Stimulated activated effector memory CD8-positive, alpha-beta T cell treated with anti-CD3 and anti-CD28 coated beads, Interleukin-12 subunit alpha, Interleukin-12 subunit beta, amount 100 ng/mL, for 72 hours (primary cell): Measurements from ENCODE around the gene NKAIN2.

Experiments used
- ATAC-seq: fragments of 150-1000 bp; cut with Tn5 transposase; 2 replicates; pipeline ENCODE4 v1.10.0; 2021
- DNase-seq, 2 donors: peaks; one replicate each; pipeline ENCODE4 v3.0.0; 2021 to 2022; ENCODE audit warnings: low spot score in 2 of 2
- H3K27ac Mint-ChIP-seq: one replicate; pipeline ENCODE4 v1.8.0; 2022; ENCODE audit warnings: mild to moderate bottlenecking, mixed read lengths
- H3K36me3 Mint-ChIP-seq: one replicate; pipeline ENCODE4 v1.8.0; 2022; ENCODE audit warnings: mild to moderate bottlenecking, mixed read lengths
- H3K4me1 Mint-ChIP-seq: one replicate; pipeline ENCODE4 v1.8.0; 2022; ENCODE audit warnings: mixed read lengths
- H3K4me3 Mint-ChIP-seq: one replicate; pipeline ENCODE4 v1.8.0; 2022; ENCODE audit warnings: mild to moderate bottlenecking, mixed read lengths
- H3K9me3 Mint-ChIP-seq: one replicate; pipeline ENCODE4 v1.8.0; 2022; ENCODE audit warnings: mixed read lengths

Gene NKAIN2

GRCh38 chr6:124866040-124866439 is 1062.4 kb downstream of the NKAIN2 start:
- no peak overlapping the region for H3K27ac Mint-ChIP-seq
- H3K36me3 Mint-ChIP-seq = no peaks in the 10 kb centered on the region
- ATAC-seq (no peak), DNase-seq (no peak)
- no peaks in the 10 kb centered on the region for H3K4me1 Mint-ChIP-seq
- H3K4me3 Mint-ChIP-seq = no peak overlapping the region
- H3K9me3 Mint-ChIP-seq = no peaks in the 10 kb centered on the region

DNA sequence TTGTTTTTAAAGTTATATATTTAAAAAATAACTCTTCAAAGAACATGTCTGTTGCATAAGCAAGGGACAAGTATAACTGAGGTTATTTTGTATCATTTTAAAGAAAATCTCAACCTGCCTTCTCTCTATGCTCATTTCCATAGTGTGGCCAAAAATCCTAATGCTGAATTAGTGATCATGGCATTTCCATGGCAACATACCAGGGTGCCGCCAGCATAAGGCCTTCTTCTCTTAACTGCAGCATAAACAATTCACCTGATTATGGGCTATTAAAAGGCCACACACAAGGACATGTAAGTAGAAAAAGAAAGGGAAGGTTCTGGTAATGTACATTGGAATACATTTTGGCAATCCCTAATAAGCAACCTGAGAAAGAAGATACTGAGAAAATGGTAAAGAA is 1063.5 kb downstream of the NKAIN2 start:
- Mint-ChIP-seq H3K36me3 (no peaks in the 10 kb centered on the region), H3K4me1 (no peaks in the 10 kb centered on the region), H3K9me3 (no peaks in the 10 kb centered on the region), H3K4me3 (no peak overlapping the region), H3K27ac (no peak overlapping the region)
- ATAC-seq (no peak), DNase-seq (no peak)

- DNase-seq (no peak), ATAC-seq (no peak)
- Mint-ChIP-seq H3K9me3 (no peaks in the 10 kb centered on the region), H3K4me3 (no peak overlapping the region), H3K36me3 (no peaks in the 10 kb centered on the region), H3K27ac (no peak overlapping the region), H3K4me1 (no peaks in the 10 kb centered on the region)
Measured at GRCh38 chr6:124868481-124868880, 1064.8 kb downstream of the NKAIN2 start.

DNA sequence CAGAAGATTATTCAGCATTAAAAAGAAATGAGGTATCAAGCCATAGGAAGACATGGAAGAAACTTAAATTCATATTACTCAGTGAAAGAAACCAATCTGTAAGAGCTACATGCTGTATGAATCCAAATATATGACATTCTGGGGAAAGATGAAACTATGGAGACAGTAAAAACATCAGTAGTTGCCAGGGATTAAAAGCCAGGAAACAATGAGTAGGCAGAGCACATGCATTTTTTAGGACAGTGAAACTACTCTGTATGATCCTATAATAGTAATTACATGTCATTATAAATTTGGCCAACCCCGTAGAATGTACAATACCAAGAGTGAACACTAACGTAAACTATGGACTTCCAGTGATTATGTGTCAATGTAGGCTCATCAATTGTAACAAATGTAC is 1065.8 kb downstream of the NKAIN2 start:
- H3K27ac Mint-ChIP-seq = no peak overlapping the region
- no peaks in the 10 kb centered on the region for H3K4me1 Mint-ChIP-seq
- H3K4me3 Mint-ChIP-seq = no peak overlapping the region
- H3K9me3 Mint-ChIP-seq = no peaks in the 10 kb centered on the region
- H3K36me3 Mint-ChIP-seq = no peaks in the 10 kb centered on the region
- DNase-seq (no peak), ATAC-seq (no peak)

DNA sequence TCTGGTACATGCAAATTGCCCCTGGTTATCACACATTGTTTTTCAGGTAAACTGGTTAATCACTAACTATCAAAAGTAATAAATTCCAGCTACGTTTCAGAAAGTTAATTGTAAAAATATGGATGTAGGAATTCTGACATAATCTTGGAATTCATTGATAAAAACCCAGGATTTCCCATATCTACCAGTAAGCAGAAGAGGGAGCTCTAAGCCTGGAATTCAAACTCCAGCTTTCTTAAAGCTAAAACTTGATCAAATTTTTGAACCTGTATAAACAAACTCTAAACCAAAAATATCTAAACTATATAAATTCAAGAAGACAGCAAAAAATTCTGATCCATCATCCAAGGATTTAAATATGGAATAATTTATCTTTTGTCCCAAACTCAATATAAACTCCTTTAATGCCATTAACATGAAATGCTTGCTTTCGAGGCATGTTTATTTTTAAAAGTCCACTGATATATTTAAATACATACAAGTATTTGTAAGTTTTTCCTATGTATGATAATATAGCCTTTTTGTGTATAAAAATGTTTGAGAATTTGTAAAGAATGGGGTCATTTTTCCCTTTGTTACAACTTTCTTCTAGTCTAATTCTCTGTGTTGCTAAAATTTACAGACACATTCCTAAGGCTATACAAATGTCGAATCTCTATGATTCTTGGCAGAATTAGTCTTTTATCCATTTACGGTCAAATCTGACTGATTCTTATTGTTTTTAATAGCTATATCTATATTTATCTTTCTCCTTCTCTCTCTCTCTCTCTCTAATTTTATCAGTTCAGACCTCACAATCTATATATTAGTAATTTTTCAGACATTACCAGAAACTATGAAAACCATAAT is 1067.2 kb downstream of the NKAIN2 start:
- no peaks in the 10 kb centered on the region for H3K36me3 Mint-ChIP-seq
- ATAC-seq (no peak), DNase-seq (no peak)
- no peak overlapping the region for H3K27ac Mint-ChIP-seq
- H3K4me1 Mint-ChIP-seq = no peaks in the 10 kb centered on the region
- no peak overlapping the region for H3K4me3 Mint-ChIP-seq
- no peaks in the 10 kb centered on the region for H3K9me3 Mint-ChIP-seq

DNA sequence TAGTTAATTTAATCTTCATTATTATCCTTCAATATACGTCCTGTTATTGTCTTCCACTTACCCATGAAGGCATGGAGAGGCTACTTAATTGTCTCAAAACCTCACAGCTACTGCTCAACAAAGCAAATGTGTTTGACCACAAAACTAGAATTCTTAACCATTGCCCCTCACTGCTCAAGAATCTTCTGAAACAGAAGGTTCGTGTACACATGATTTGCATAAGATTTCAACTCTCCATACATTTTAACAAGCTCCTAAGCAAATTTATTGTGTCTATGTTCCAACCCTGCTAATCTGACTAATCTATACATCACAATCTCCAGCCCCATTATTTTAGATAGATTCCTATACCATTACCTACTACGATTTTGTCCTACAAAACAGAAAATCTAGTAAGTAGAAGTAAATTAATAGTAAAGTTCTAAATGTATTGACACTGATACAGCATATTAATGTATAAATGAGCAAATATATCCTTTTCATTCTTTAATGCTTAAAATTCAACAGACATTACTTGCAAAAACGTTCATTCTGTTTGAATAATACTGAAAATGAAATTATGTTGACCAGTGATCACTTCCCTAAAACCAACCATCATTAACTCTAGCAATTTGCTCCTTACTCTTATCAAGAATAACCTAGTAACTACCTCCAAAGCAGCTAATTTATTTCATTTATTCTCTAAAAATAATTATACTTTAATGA is 1068.8 kb downstream of the NKAIN2 start:
- no peak for DNase-seq
- H3K27ac Mint-ChIP-seq = no peak overlapping the region
- no peak for ATAC-seq
- no peak overlapping the region for H3K4me3 Mint-ChIP-seq
- H3K36me3 Mint-ChIP-seq = no peaks in the 10 kb centered on the region
- H3K9me3 Mint-ChIP-seq = no peaks in the 10 kb centered on the region
- H3K4me1 Mint-ChIP-seq = no peaks in the 10 kb centered on the region

GRCh38 chr6:124873066-124873410 is 1069.4 kb downstream of the NKAIN2 start:
- no peak for ATAC-seq
- H3K9me3 Mint-ChIP-seq = no peaks in the 10 kb centered on the region
- H3K27ac Mint-ChIP-seq = no peak overlapping the region
- H3K4me1 Mint-ChIP-seq = no peaks in the 10 kb centered on the region
- no peaks in the 10 kb centered on the region for H3K36me3 Mint-ChIP-seq
- no peak overlapping the region for H3K4me3 Mint-ChIP-seq
- DNase-seq = no peak
